ENCODE measurements around the gene PIN4.
"Not testable (repeated sequence)": the region's sequence is repeated elsewhere in the genome, so short reads cannot be mapped to it uniquely, and the experiment has no call there.

Gene PIN4

DNA sequence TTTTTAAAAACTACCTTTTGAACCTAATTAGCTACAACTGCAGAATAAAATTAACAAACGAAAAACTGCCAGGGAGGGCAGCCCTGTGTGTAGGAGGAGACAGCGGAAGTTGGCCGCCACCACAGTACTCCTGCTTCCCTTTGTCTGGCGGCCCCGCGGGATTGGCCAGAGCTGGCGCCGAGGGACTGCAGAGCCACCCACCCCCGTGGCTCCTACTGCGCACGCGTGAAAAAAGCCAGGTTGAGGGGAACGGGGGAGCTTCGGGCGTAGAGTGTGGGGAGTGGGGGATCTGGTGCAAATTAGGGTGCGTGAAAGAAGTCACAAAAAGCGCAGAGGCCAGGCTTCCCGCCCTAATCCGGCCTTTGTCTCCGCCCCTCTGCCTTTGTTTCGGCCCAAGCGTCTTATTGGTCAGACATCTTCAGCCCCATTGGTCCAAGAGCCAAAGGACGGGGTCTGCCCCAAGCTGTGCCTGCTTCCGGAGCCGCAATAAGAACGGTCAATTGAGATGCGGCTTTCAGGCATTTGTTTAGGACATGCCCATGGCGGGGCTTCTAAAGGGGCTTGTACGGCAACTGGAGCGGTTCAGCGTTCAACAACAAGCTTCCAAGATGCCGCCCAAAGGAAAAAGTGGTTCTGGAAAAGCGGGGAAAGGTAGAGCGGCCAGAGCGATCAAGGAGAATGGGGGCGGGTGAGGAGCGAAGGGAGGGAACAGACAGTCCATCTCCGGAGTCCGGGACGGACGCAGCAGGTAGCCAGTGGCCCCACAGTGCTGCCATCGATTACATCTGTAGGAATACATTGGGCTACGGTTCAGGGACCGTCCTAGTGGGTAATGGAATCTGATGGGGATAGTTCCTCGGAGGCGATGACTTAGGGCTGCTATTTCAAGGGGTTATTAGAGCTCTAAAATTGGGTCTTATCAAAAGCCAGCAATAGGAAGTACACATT, at the start of gene PIN4:
TSS of gene PIN4 (plus strand) at position 580 of the 948 bp plus-strand sequence. CDS start at position 609, 29 bp downstream.
- DNase-seq (ENCODE audit: low spot score) = peak; percentile 97

DNA sequence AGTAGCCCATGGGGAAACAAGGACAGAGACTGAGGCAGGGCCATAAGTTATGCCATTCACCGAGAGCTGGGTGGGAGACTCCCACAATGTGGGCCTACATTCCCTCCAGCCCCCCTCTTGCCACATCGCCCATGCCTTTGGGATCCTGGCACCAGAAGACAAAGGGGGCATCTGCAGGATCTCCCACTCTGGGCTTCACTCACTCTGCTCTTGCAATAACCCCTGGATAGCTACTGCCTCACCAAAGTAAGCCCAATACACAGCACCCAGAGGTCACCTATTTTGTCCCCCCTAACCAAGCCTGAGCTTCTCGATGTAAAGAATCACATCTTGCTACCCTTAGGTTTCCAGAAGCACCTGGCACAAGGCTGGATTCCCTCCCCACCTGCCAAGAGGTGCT, 49.1 kb upstream of the PIN4 start:
- no peak for DNase-seq (ENCODE audit: low spot score)

DNA sequence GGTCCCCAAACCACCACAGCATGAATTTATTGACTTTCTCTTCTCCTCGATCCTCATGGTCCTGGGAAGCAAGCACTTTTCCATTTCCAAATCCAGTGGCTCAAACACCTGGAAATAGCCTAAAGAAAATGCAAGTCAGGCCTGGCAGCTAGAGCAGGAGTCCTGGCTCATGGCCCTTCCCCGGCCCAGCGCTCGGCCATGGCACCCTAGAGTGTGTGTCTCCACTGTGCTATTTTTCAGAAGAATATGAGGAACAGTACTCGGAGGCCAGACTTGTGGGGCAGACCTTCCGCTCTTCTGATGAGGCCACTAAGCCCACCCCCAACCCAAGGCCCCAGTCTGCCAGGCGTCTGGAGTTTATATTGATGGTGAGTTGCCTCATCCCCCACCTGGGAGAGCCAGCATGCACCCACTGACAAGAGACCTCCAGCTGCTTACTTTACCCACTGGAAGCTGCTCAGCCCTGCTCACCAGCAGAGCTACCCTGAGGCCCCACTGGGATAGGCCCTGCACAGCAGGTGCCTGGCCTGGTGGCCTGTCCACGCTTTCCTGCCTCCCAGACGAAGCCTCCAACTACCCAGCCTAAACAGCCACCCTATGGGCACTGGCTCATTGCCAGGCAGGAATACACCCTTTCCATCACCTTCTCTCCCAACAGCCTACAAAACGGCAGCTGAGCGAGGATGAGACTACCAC, 47.6 kb upstream of the PIN4 start:
- no peak for DNase-seq (ENCODE audit: low spot score)

DNA sequence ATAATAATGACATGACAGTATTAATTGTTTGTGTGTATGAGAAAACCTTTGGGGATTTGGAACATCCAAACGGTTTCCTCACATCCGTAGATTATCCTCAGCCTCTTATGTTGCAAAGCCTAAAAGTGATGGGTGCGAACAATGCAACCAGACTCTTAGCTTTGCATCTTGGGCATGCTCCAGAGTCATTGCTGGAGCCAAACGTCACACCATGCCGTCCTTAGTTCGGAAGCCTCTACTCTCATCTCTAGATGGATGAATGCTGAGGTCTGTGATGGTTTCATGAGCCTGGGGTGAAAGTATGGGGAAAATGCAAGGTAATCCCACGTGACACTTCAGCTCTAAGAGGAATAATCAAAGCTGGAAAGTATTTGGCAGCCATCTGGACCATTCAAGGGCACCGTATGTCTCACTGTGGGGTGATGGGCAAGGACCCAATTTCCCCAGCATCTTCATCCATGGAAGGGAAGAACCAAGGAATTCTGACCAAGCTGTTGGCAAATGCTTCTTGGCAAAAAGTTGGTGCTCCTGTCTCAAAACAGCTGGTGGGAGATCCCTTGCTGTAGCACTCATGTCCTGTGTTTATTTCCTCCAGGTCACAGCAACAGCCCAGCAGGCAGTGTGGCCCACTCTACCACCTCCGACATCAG, 43.6 kb upstream of the PIN4 start:
- no peak for DNase-seq (ENCODE audit: low spot score)

DNA sequence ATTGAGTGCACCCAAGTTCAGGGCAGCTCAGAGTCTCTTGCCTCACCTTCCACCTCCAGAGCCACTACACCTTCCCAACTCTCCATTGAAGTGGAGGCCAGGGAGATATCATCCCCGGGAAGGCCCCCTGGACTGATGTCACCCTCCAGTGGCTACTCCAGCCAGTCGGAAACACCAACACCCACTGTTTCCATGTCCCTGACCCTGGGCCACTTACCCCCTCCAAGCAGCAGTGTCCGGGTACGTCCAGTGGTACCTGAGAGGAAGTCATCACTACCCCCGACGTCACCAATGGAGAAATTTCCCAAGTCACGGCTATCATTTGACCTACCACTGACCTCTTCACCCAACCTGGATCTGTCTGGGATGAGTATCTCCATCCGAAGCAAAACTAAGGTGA, 42.0 kb upstream of the PIN4 start:
- no peak for DNase-seq (ENCODE audit: low spot score)

DNA sequence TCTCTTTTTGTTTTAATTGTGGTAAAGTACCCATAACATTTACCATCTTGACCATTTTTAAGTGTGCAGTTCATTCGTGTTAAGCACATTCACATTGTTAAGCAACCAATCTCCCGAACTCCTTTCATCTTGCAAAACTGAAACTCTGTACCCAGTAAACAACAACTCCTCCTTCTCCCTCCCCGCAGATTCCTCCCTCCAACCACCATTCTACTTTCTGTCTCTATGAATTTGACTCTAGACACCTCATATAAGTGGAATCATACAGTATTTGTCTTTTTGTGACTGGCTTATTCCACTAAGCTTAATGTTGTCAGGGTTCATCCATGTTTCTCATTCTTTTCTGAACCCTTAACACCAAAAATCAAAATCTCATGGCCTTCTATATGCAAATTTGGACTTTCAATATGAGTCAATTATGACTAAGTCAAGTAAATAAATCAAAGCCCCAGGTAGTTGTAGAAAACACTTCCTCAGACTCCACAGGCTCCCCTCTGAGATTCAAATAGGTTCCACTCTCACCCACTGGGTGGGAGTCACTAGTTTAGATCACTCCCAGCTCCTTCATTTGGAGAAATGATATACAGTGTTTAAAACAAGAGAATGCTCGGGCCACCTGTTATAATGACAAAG, 40.1 kb upstream of the PIN4 start:
- DNase-seq (ENCODE audit: low spot score) = no peak

DNA sequence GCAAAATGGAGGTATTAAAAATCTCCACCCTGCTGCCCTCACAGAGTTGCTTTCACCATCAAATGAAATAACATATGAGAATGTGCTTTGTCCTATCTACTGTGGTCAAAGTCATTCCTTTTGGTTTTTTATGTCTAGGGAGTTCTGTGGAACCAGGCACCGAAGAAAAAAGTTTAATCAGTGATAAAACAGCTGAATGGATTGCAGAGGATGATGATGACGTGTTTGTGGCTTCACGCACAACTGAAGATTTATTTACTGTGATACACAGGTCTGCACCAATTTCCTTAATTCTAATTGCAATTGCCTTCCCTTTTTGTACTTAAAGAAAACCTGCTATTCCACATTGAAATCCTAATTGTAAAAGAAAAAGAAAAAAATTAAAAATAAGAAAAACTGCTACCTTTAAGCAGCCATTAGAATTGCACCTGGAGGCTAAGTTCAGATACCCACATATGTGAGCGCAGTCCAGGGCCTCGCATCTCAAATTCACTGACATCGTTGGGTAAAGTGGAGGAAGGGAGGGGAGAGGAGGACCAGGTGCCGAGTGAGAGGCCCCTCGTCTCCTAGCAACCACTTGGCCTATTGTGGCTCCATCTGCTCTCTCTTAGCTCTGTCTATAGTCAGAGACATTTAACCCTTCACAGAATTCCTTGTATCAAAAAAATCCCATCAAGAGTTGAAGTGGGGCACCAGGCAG, 39.3 kb upstream of the PIN4 start:
- DNase-seq (ENCODE audit: low spot score) = no peak

DNA sequence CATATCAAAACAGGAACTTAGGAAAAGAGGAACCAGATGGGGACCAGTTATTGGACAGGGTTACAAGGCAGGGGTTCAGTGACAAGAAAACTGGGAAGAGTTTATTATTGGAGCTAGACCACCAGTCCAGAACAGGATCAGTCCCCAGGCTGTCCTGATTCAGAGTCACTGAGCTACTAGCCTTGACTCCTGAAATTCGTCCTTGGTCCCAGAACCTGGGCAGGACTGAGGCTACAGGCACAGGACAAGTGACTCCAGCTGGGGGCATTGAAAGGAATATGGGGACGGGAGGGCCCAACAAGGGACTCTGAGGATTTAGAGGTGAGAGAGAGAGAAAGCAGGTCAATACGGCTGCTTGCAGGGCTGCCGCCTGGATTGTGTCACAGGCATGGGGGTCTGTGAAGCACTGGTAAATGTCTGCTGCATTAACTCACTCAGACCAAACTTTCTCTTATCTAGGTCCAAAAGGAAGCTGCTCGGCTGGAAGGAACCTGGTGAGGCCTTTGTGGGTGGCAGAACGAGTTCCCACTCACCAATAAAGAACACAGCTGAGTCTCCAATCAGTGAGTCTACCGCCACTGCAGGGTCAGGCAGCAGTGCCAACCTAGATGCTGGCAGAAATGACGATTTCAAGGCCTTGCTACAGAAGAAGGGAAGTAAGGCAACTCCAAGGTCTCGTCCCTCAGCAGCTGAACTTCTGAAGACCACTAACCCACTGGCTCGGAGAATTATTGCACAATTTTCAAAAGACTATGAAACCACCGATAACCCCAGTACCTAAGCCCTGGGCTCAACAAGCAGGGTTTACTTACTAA, 38.6 kb upstream of the PIN4 start:
- DNase-seq (ENCODE audit: low spot score) = no peak

DNA sequence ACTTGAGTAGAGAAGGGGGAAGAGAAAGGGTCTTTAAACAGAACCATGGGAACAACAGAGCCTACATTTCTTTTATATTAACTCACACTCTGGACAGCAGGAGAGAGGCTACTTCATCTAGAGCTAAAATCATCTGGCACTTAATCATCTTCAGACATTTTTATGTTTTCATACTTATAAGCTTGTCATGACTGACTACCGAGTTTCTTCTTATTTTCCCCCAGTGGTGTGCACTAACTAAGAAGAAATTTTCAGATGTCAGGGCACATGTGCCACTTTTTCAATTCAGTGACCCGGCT, 38.0 kb upstream of the PIN4 start:
- DNase-seq (ENCODE audit: low spot score) = no peak

DNA sequence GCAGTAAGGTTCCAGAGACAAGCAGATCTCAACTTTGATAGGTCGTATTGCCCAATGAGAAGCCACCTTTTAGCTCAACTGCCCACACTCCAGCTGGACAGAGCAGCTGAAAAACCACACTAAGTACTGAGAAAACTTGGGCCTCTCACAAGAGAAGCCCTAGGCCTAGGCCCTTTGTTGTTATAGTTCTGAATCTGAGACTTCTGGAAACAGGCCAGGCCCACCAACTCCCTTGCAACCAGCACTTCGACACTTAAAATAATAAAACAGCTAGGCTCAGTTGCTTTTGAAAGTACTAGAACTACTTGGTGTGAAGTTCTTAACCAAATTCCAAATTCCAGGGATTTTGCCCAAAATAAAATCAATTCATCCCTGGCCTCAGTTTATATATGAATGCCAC, 36.4 kb upstream of the PIN4 start:
- DNase-seq (ENCODE audit: low spot score) = no peak

DNA sequence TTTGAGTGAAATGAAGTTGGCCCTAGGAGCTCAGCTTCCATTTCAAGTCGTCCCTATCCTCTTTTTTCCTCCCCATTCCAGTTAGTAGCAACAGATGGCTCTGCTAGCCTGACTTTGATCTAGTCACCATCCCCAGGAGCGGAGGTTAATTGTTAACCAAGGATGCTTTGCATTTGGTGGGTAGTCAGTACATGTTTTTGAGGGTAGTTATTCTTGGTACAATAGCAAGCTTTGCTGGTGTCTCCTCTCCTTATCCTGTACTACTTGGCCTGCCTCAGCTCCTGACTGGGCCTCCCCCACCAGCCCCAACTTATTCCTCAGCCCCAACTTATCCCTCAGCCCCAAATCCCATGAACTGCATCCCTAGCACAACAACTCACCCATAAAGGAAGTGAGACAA, 35.0 kb upstream of the PIN4 start:
- DNase-seq (ENCODE audit: low spot score) = no peak

DNA sequence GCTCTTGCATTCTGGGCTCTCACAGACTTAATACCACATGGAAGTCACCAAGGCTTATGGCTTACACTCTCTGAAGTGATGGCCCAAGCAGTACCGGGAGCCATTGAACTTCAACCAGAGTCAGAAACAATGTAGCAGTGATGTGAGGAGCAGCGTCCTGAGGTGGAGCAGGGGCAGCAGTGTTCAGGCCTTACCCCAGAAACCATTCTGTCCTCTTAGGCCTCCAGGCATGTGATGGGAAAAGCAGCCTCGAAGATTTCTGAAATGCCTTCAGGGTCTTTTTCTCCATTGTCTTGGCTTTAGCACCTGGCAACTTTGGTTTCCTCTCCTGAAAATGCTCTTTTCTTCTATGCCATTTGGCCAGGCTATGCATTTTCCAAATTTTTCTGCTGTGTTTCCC, 22.8 kb upstream of the PIN4 start:
- no peak for DNase-seq (ENCODE audit: low spot score)

DNA sequence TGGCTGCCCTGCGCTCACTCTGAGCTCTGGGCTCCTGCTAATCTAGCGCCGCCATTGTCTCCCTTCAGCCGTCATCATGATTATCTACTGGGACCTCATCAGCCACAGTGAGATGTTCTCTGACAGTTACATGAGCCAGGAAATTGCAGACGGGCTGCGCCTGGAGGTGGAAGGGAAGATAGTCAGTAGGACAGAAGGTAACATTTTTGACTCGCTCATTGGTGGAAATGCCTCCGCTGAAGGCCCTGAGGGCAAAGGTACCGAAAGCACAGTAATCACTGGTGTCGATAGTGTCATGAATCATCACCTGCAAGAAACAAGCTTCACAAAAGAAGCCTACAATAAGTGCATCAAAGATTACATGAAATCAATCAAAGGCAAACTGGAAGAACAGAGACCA, 21.8 kb upstream of the PIN4 start:
- no peak for DNase-seq (ENCODE audit: low spot score)

DNA sequence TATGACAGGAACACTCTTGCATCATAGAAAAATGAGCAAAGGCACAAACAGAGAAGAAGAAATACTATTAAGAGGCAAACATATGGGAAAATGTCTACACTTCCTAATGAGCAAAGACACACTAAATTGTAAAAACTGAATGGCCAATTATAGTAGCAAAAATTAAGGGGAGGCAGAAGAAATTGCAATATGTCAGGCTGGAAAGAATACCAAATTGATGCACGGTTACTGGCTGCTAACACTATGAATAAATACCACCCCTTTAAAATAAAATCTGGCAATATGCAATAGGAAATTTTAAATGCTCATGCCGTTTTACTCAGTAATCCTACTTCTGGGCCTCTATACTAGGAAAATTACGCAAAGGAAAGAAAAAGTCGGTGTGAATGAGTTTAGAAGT, 16.0 kb upstream of the PIN4 start:
- DNase-seq (ENCODE audit: low spot score) = no peak

DNA sequence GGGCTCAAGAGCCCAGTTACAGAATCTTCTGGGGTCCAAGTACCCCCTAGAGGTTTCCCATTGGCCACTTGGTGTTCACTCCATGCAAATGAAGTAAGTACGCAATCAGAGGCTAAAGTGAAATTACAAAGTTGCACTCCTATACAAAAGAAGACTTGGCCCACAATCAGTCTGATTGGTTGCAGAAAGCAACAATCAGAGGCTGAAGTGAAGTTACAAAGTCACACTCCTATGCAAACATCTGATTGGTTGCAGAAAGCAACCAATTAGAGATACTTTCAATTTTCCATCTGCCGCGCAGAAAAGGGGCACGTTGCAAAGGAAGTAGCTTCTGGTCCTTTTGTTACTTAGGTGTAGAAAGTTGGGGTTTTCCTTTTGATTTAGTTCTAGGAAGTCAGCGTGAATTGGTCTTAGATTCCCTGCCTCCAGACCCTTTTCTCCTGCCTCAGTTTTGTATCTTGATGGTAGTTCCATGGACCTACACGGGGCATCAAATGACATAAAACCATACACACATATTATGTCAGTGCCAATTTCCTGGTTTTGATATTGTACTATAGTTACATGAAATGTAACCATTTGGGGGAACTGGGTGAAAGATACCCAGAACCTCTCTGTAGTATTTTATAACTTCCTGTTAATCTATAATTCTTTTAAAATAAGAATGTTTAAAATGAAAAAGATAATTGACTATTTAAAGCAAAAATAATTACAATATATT, 12.4 kb upstream of the PIN4 start:
- DNase-seq (ENCODE audit: low spot score) = no peak

DNA sequence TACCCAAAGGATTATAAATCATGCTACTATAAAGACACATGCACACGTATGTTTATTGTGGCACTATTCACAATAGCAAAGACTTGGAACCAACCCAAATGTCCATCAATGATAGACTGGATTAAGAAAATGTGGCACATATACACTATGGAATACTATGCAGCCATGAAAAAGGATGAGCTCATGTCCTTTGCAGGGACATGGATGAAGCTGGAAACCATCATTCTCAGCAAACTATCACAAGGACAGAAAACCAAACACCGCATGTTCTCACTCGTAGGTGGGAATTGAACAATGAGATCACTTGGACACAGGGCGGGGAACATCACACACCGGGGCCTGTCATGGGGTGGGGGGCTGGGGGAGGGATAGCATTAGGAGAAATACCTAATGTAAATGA, 5.3 kb upstream of the PIN4 start:
- DNase-seq (ENCODE audit: low spot score) = not testable (repeated sequence)

DNA sequence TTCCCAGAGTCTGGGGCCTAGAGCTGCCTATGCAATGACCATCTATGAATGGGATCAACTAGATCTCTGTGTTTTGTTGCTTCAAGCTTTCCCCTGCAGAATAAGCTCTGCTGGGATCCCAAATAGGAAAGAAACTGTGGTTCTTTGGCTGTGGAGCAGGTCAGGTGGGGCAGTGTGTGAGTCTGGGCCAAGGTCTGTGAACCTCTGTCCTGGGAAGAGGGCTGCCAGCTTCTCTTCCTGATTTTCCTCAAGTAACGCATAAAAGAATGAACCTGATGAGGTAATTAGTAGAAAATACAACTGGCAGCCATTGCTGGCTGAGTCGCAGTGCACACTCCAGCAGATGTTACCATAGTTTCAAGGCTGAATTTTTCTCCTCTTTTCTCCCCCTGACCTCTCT, 4.6 kb upstream of the PIN4 start:
- DNase-seq (ENCODE audit: low spot score) = no peak

DNA sequence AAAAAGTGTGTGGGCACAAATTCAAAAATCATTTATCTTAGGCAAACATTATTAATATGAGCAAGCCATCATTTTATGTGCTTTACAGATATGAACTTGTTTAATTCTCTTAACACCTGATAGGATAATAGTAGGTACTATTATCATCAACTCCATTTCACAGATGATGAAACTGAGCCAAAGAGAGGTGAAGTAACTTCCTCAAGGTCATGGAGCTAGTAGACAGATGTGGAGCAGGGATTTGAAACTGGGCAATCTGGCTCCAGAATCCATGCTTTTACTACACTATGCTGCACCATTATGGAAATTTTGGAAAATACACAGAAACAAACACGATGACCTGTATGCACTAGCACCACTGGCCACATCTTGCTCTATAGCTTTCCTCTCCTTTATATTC, 1.0 kb upstream of the PIN4 start:
- DNase-seq (ENCODE audit: low spot score) = no peak

DNA sequence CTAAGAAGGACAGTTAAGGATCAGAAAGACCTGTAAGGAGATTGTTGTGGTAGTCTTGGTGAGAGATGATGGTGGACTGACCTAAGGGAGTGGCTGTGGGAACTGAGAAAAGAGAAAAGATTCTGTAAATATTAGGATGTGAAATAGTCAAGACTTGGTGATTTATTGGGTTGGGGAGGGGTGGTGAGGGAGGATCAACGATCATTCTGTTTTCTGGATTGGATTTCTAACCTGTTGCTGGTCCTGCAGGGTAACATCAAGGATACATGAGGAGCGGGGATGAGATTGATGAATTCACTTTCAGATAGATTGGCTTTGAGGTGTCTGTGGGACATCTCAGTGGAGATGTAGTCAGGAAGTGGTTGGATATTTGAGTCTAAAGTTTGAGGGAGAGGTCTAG, 1.4 kb downstream of the PIN4 start:
- no peak for DNase-seq (ENCODE audit: low spot score)

DNA sequence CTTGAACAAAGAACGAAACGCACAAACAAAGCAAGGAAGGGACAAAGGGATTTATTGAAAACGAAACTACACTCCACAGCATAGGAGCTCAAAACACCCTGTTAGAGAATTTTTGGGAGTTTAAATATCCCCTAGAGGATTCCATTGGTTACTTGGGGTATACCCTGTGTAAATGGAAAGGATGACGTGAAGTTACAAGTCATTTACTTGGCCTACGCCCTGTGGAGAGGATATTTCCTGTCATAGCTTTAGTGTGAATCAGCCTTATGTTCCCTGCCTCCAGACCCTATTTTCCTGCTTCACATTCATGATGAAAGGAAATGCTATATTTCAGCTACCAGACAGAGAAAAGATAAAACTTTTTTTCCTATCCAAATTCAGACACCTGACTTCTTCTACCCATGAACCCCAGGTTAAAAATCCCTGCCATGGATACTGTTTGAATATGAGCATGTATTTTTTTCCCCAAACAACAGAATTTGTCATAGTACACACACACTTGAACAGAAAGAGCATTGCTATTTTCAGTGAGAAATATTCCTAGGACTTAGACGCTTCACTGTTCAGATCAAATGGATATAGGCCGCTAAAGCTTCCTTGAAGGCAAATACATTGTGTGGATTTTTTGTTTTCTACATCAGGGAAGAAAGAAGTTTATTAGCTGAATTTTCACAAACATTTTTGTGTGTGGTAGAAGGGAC, 20.4 kb downstream of the PIN4 start:
- peak; percentile 59 for DNase-seq (ENCODE audit: low spot score)
